K562 (cell line): ENCODE results near the gene COQ4. TPM values are rescaled to one million over a fixed set of nuclear protein-coding genes. Genes with fewer than 3 reads are reported as not detected.

Source experiments
- ATAC-seq: fragments of 200-7000 bp; cut with Tn5 transposase; 3 replicates; pipeline ENCODE4 v1.9.1; 2020; ENCODE audit warnings: moderate library complexity
- BruUV-seq: library from RNA; stranded (reverse); fragments of 400-500 nt; replicated peaks from 2 replicates; lab custom pipeline; 2021; lab: Mats Ljungman, UMichigan
- CTCF ChIA-PET: fragments of 300-600 bp; formaldehyde crosslinking; extraction: SDS; loops from one replicate; lab custom pipeline; 2021; ENCODE audit warnings: low intra/inter-chr PET ratio; lab: Yijun Ruan, JAX
- POLR2A ChIA-PET: fragments of 300-600, 350-650 bp; sonication (Branson Sonifier 250); formaldehyde crosslinking; extraction: SDS; loops from one replicate; lab custom pipeline; 2021; ENCODE audit warnings: antibody characterized with exemption, inconsistent platforms; lab: Yijun Ruan, JAX
- DNase-seq, 4 experiments: peaks; one replicate each; pipeline versions ENCODE4 v3.0.0 to v3.0.0-alpha.2; 2011 to 2018; ENCODE audit warnings: low spot score in 3 of 4, mixed read lengths in 3 of 4; ENCODE audit errors: extremely low read depth in 1 of 4
- FAIRE-seq: peaks from 2 replicates; lab custom pipeline; 2011; peaks lifted over from hg19 to GRCh38; lab: Jason Lieb, UNC
- H2AFZ ChIP-seq: 2 replicates; pipeline ENCODE4 v1.6.0; 2011; ENCODE audit warnings: low read depth, low read length, control low read depth, inconsistent platforms
- H3K27ac ChIP-seq: fragments of 200-600 bp; 3 replicates; pipeline ENCODE4 v1.8.0; 2011; ENCODE audit warnings: low read depth, mild to moderate bottlenecking, control low read depth, inconsistent platforms, low read length, moderate library complexity, mixed read lengths; ENCODE audit errors: extremely low read depth
- H3K27me3 ChIP-seq, 2 experiments: fragments of 300-600 bp in 1 of 2; 2 replicates in 1 of 2; 3 replicates in 1 of 2; pipeline versions ENCODE4 v1.6.0 to v1.8.0; 2011; ENCODE audit warnings: inconsistent platforms in 2 of 2, low read length in 2 of 2, mild to moderate bottlenecking in 1 of 2, mixed read lengths in 1 of 2, moderate library complexity in 1 of 2; ENCODE audit not compliant: control insufficient read depth in 2 of 2, insufficient read depth in 2 of 2
- H3K36me3 ChIP-seq: fragments of 300-600 bp; 3 replicates; pipeline ENCODE4 v1.8.0; 2011; ENCODE audit warnings: mild to moderate bottlenecking, low read length, inconsistent platforms; ENCODE audit not compliant: control insufficient read depth, insufficient read depth
- H3K4me1 ChIP-seq, 2 experiments: fragments of 200-600 bp in 1 of 2; replicated peaks in 1 of 2; 2 replicates in 1 of 2; 3 replicates in 1 of 2; pipeline versions ENCODE4 v1.5.1 to v1.8.0; 2011; ENCODE audit warnings: inconsistent platforms in 2 of 2, low read length in 2 of 2, mild to moderate bottlenecking in 1 of 2, mixed read lengths in 1 of 2, moderate library complexity in 1 of 2; ENCODE audit not compliant: control insufficient read depth in 2 of 2, insufficient read depth in 2 of 2
- H3K4me2 ChIP-seq: 2 replicates; pipeline ENCODE4 v1.6.1; 2011; ENCODE audit warnings: low read length, control low read depth, inconsistent platforms, mixed read lengths; ENCODE audit not compliant: insufficient read depth
- H3K4me3 ChIP-seq: fragments of 200-600 bp; sonication (generic), shearing (Covaris generic); 2 replicates; pipeline ENCODE4 v1.5.1; 2016; ENCODE audit warnings: control low read depth, inconsistent platforms
- H3K79me2 ChIP-seq: fragments of 200-600 bp; 3 replicates; pipeline ENCODE4 v1.8.0; 2011; ENCODE audit warnings: low read length, inconsistent platforms; ENCODE audit not compliant: control insufficient read depth, insufficient read depth
- H3K9ac ChIP-seq, 2 experiments: 2 replicates each; pipeline versions ENCODE4 v1.6.0 to v1.6.1; 2011; ENCODE audit warnings: low read depth in 2 of 2, low read length in 2 of 2, control low read depth in 1 of 2, inconsistent platforms in 1 of 2, mild to moderate bottlenecking in 1 of 2, mixed read lengths in 1 of 2; ENCODE audit not compliant: insufficient read depth in 1 of 2
- H3K9me1 ChIP-seq: one replicate; pipeline ENCODE4 v1.6.0; 2011; ENCODE audit warnings: inconsistent platforms, mild to moderate bottlenecking, low read length, moderate library complexity; ENCODE audit not compliant: control insufficient read depth, insufficient read depth
- H3K9me3 ChIP-seq: replicated peaks from 2 replicates; pipeline ENCODE4 v1.5.1; 2011; ENCODE audit warnings: low read depth, low read length, inconsistent platforms; ENCODE audit not compliant: control insufficient read depth, insufficient read depth
- H4K20me1 ChIP-seq: replicated peaks from 2 replicates; pipeline ENCODE4 v1.6.1; 2011; ENCODE audit warnings: low read length, inconsistent platforms, mixed read lengths; ENCODE audit not compliant: control insufficient read depth, insufficient read depth
- HSF4 ChIP-seq: fragments of 250-450 bp; sonication (Bioruptor Pico); IDR thresholded peaks from 2 replicates; pipeline ENCODE4 v2.1.2; 2022; ENCODE audit warnings: mild to moderate bottlenecking, moderate library complexity, borderline replicate concordance
- RB1 ChIP-seq: fragments of 450-650 bp; IDR thresholded peaks from 2 replicates; pipeline ENCODE4 v1.6.1; 2017; ENCODE audit warnings: low read depth, mild to moderate bottlenecking
- SAFB2 ChIP-seq: fragments of 200-400 bp; formaldehyde crosslinking; IDR thresholded peaks from 2 replicates; pipeline ENCODE4 v1.6.1; 2018; ENCODE audit warnings: borderline replicate concordance, low read length, low read depth, moderate library complexity; ENCODE audit not compliant: severe bottlenecking
- SNIP1 ChIP-seq: fragments of 450-650 bp; IDR thresholded peaks from 2 replicates; pipeline ENCODE4 v1.7.1; 2017; ENCODE audit warnings: low read depth, mild to moderate bottlenecking
- ZNF174 ChIP-seq: fragments of 250-450 bp; sonication (Bioruptor Pico); IDR thresholded peaks from 2 replicates; pipeline ENCODE4 v1.4.0; 2020; ENCODE audit warnings: mild to moderate bottlenecking
- ZNF507 ChIP-seq: conservative IDR thresholded peaks from 2 replicates; pipeline ENCODE4 v1.6.1; 2017; ENCODE audit warnings: missing genetic modification characterization, missing compliant biosample characterization
- ZNF76 ChIP-seq: fragments of 250-450 bp; sonication (Bioruptor Pico); IDR thresholded peaks from 2 replicates; pipeline ENCODE4 v1.4.0; 2020; ENCODE audit warnings: mild to moderate bottlenecking, moderate library complexity, borderline replicate concordance
- WGBS: fragments of 100-300 bp; shearing (Covaris generic); methylation state at CpG from one replicate; pipeline ENCODE4 v1.1.6; 2016; ENCODE audit warnings: low coverage, mixed read lengths; ENCODE audit not compliant: insufficient coverage; ENCODE audit errors: missing lambda C conversion rate; 5-methylcytosine and 5-hydroxymethylcytosine counted together
- in situ Hi-C: fragments of 300-500 bp; cut with MboI; formaldehyde crosslinking; loops from 4 replicates; pipeline ENCODE4 v1.15.0; 2018; ENCODE audit warnings: inconsistent platforms, mixed read lengths
- intact Hi-C: fragments of 100-400 bp; cut with micrococcal nuclease; formaldehyde crosslinking; loops from 2 replicates; pipeline ENCODE4 v1.14.2; 2022
- polyA plus RNA-seq, 8 experiments: library from polyadenylated mRNA; depleted of rRNA in 4 of 8; stranded (reverse) in 5 of 8; unstranded in 3 of 8; fragments of >200 nt; fragmentation: Nextera tagmentation in 2 of 8; fragmentation: Illumina TruSeq in 1 of 8; extraction: Ambion mirVana in 2 of 8; extraction: Trizol in 1 of 8; gene quantifications; 2 replicates each; pipeline versions ENCODE4 v1.2.1 to v1.2.3, GENCODE V29; 2011 to 2014; ENCODE audit warnings: inconsistent platforms in 1 of 8, missing spikeins in 1 of 8
- total RNA-seq, 7 experiments: library from RNA; depleted of rRNA in 6 of 7; stranded (reverse); fragments of >200 nt in 6 of 7; fragmentation: Illumina TruSeq in 2 of 7; extraction: Trizol in 2 of 7; gene quantifications; 2 replicates each; pipeline versions ENCODE4 v1.2.1 to v1.2.3, GENCODE V29; 2011 to 2021; ENCODE audit warnings: low replicate concordance in 1 of 7
- TF ChIP-seq, protein P1 (sequence below): IDR thresholded peaks from 2 replicates; pipeline ENCODE4 v1.6.1; 2011; ENCODE audit not compliant: insufficient read length; ENCODE audit errors: extremely low read depth
- TF ChIP-seq, protein P2 (sequence below): fragments of 450-650 bp; IDR thresholded peaks from 2 replicates; pipeline ENCODE4 v1.7.1; 2018; ENCODE audit warnings: mild to moderate bottlenecking, low read depth; ENCODE audit not compliant: partially characterized antibody
- TF ChIP-seq, protein P3 (sequence below): fragments of 450-650 bp; IDR thresholded peaks from 2 replicates; pipeline ENCODE4 v1.6.1; 2017; ENCODE audit warnings: antibody characterized with exemption, mild to moderate bottlenecking

COQ4 gene
- total and polyA plus RNA-seq, 9 of the 15 experiments (the other 6 are each of a cell fraction or from before 2014, with no cell fraction given): 9.1 to 135 (median 67.2) TPM

DNA sequence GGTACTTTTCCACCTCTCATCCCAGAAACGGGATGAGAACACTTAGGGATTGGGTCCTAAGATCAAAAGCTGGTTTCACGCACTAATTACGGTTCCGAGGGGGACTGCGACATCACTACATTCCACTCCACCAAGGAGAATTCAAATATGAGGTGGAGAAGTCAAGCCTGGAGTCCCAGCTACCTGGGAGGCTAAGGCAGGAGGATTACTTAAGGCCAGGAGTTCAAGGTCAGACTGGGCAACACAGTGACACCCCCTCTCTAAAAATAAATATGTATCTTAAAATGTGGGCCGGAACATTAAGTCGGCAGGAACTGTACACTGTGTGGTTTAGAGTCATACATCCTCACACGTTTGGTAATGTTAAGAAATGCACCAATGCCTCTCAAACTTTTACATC lies 48.4 kb upstream of the COQ4 start:
- Histone ChIP-seq H3K79me2 (peaks cover 44% of the 10 kb centered on the region), H3K36me3 (peaks cover 49% of the 10 kb centered on the region), H3K27me3 (no peaks in the 10 kb centered on the region), H3K9me1 (peaks cover 4% of the 10 kb centered on the region), H3K27ac (no peak overlapping the region), H2AFZ (no peak overlapping the region), H3K4me2 (peak overlapping the region; percentile 98)
- no peak for DNase-seq
- CTCF ChIA-PET: no interaction called here
- in situ Hi-C loops: no loop called here
- BruUV-seq: no TSS peak
- WGBS: 70% methylated on average over 8 of the region's 8 CpGs
- ATAC-seq: no peak
- TF ChIP-seq, protein P1, sequence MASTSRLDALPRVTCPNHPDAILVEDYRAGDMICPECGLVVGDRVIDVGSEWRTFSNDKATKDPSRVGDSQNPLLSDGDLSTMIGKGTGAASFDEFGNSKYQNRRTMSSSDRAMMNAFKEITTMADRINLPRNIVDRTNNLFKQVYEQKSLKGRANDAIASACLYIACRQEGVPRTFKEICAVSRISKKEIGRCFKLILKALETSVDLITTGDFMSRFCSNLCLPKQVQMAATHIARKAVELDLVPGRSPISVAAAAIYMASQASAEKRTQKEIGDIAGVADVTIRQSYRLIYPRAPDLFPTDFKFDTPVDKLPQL: no peak
- TF ChIP-seq HSF4 (CRISPR knock-in tag): no peak
- TF ChIP-seq, protein P2, sequence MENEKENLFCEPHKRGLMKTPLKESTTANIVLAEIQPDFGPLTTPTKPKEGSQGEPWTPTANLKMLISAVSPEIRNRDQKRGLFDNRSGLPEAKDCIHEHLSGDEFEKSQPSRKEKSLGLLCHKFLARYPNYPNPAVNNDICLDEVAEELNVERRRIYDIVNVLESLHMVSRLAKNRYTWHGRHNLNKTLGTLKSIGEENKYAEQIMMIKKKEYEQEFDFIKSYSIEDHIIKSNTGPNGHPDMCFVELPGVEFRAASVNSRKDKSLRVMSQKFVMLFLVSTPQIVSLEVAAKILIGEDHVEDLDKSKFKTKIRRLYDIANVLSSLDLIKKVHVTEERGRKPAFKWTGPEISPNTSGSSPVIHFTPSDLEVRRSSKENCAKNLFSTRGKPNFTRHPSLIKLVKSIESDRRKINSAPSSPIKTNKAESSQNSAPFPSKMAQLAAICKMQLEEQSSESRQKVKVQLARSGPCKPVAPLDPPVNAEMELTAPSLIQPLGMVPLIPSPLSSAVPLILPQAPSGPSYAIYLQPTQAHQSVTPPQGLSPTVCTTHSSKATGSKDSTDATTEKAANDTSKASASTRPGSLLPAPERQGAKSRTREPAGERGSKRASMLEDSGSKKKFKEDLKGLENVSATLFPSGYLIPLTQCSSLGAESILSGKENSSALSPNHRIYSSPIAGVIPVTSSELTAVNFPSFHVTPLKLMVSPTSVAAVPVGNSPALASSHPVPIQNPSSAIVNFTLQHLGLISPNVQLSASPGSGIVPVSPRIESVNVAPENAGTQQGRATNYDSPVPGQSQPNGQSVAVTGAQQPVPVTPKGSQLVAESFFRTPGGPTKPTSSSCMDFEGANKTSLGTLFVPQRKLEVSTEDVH: no peak
- no peak for TF ChIP-seq ZNF174 (CRISPR knock-in tag)
- TF ChIP-seq ZNF507 (tag): no peak
- TF ChIP-seq SAFB2: no peak
- no peak for TF ChIP-seq SNIP1
- TF ChIP-seq RB1: no peak
- TF ChIP-seq, protein P3, sequence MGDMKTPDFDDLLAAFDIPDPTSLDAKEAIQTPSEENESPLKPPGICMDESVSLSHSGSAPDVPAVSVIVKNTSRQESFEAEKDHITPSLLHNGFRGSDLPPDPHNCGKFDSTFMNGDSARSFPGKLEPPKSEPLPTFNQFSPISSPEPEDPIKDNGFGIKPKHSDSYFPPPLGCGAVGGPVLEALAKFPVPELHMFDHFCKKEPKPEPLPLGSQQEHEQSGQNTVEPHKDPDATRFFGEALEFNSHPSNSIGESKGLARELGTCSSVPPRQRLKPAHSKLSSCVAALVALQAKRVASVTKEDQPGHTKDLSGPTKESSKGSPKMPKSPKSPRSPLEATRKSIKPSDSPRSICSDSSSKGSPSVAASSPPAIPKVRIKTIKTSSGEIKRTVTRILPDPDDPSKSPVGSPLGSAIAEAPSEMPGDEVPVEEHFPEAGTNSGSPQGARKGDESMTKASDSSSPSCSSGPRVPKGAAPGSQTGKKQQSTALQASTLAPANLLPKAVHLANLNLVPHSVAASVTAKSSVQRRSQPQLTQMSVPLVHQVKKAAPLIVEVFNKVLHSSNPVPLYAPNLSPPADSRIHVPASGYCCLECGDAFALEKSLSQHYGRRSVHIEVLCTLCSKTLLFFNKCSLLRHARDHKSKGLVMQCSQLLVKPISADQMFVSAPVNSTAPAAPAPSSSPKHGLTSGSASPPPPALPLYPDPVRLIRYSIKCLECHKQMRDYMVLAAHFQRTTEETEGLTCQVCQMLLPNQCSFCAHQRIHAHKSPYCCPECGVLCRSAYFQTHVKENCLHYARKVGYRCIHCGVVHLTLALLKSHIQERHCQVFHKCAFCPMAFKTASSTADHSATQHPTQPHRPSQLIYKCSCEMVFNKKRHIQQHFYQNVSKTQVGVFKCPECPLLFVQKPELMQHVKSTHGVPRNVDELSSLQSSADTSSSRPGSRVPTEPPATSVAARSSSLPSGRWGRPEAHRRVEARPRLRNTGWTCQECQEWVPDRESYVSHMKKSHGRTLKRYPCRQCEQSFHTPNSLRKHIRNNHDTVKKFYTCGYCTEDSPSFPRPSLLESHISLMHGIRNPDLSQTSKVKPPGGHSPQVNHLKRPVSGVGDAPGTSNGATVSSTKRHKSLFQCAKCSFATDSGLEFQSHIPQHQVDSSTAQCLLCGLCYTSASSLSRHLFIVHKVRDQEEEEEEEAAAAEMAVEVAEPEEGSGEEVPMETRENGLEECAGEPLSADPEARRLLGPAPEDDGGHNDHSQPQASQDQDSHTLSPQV: no peak
- TF ChIP-seq ZNF76 (CRISPR knock-in tag): no peak
- TF ChIP-seq, all 486 proteins: peak for 0
- Histone ChIP-seq H3K9me3 (no peaks in the 10 kb centered on the region), H4K20me1 (peaks cover 3% of the 10 kb centered on the region; the same call in 1 of the 2 replicates), H3K4me1 (peaks cover 30 to 41% of the 10 kb centered on the region in 2 experiments; a peak in 4 of 5 replicates), H3K4me3 (no peak overlapping the region), H3K9ac (peak overlapping the region; percentile 66 to 96; a peak in 3 of 4 replicates)
- intact Hi-C loops: loop anchor here (10.0 kb wide), 2 partner anchors 149 to 411 kb away; partner anchors contain the start of genes PTGES2 and SET
- POLR2A ChIA-PET: interaction anchor here (0.6 to 2.3 kb wide), 6 partner anchors 10 to 52 kb away, joined by 3 to 14 read pairs (median 4); no protein-coding TSS in a partner anchor
- no peak for FAIRE-seq
